HUES48 (cell line): ENCODE results near the gene ETV6.

Experiments used
- H3K27ac ChIP-seq: one replicate; pipeline ENCODE4 v1.7.0; 2013; ENCODE audit warnings: low read depth, low read length, inconsistent platforms
- H3K27me3 ChIP-seq: 2 replicates; pipeline ENCODE4 v1.6.1; 2013; ENCODE audit warnings: mild to moderate bottlenecking, low read length; ENCODE audit not compliant: control insufficient read depth, insufficient read depth
- H3K36me3 ChIP-seq: 2 replicates; pipeline ENCODE4 v1.6.1; 2013; ENCODE audit warnings: low read length; ENCODE audit not compliant: control insufficient read depth, insufficient read depth
- H3K4me1 ChIP-seq: 2 replicates; pipeline ENCODE4 v1.6.1; 2013; ENCODE audit warnings: mild to moderate bottlenecking, low read length; ENCODE audit not compliant: control insufficient read depth, insufficient read depth
- H3K4me3 ChIP-seq: 2 replicates; pipeline ENCODE4 v1.5.1; 2013; ENCODE audit warnings: mild to moderate bottlenecking, low read depth, low read length
- H3K9ac ChIP-seq: 2 replicates; pipeline ENCODE4 v1.6.1; 2013; ENCODE audit warnings: mild to moderate bottlenecking, low read depth, low read length, moderate library complexity
- H3K9me3 ChIP-seq: 2 replicates; pipeline ENCODE4 v1.6.1; 2013; ENCODE audit warnings: low read length; ENCODE audit not compliant: control insufficient read depth, insufficient read depth

ETV6 gene

DNA sequence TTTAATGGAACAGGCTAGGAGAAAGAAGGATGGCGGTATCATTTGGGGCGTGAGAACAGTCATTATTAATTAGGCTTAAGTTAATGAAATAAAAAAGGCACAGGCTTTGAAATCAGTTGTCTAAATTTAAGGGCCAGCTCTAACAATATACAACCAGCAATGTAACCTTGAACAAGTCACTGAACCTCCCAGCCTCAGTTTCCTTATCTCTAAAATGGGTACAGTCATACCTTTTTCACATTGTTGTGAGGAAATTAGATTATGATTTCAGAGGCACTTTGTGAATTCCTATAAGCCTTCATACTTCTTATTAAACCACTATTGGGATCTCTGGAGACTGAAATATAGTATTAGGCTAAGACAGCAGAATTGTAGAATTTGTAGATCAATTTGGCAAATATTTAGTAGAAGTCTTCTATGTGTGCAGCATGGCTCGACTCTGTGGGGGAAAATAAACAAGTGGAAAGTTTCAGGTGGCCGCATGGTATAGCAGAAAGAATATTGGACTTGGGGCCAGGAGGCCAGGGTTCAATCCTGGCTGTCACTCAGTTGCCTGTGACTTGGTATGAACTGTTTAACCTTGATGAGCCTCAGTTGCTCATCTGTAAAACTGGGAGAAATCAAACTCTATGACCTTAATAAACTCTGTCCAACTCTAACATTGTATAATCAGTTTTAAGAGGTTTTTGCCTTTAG, 117.7 kb downstream of the ETV6 start:
- Histone ChIP-seq H3K27me3 (no peaks in the 10 kb centered on the region), H3K9me3 (no peaks in the 10 kb centered on the region), H3K4me3 (no peak overlapping the region), H3K9ac (no peak overlapping the region), H3K4me1 (peaks cover 20% of the 10 kb centered on the region), H3K27ac (no peak overlapping the region), H3K36me3 (no peaks in the 10 kb centered on the region)

DNA sequence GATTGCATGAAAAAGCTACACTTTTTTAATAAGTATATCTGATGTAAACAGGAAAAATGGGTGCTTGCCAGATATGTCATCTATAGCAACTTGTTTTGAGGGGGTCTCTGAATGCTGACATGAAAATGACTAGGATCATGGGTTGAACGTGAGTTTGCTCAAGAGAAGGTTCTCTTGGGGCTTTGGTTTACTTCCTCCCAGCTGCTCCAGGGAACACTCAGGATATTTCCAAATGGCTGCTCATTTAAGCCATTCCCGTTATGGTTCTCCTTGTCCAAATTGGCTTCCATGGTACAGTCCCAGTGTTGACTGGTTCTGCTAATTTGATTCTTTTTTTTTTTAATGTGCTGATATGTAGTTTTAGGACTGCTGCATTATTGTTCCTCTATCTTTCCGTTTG, 118.3 kb downstream of the ETV6 start:
- no peak overlapping the region for H3K4me3 ChIP-seq
- H3K9ac ChIP-seq: no peak overlapping the region
- peaks cover 20% of the 10 kb centered on the region for H3K4me1 ChIP-seq
- no peaks in the 10 kb centered on the region for H3K36me3 ChIP-seq
- H3K27ac ChIP-seq: no peak overlapping the region
- H3K27me3 ChIP-seq: no peaks in the 10 kb centered on the region
- H3K9me3 ChIP-seq: no peaks in the 10 kb centered on the region

DNA sequence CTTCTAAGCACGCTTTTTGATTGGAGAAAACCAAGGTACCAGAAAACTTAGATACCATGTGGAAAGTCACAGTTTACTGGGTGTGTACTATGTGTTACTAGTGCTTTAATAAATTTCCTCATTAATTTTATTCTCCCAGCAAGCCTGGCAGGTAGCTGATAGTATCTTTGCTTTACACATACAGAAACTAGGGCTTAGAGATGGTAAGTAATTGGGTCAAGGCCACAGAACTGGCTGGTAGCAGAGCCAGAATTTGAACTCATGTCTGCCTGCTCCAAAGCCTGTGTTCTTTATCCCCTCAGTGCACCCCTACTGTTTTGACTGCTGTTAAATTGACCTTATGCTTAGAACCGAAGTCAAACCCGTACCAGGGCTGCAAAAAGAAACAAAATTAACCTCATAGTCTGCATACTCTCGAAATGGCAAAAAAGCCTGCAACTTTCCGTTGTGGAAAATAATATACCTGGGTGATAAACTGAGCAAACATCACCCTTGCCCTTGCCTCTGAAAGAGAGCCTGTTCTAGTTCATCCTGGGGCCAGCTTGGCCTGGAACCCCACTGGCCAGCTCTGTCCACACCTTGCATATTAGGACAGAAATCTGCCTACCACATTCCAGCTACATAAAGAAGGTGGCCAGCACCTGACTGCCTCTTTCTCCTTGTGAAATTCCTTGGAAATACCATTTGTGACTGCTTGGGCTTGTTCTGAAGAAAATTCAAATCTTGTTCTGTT, 118.9 kb downstream of the ETV6 start:
- Histone ChIP-seq H3K27me3 (no peaks in the 10 kb centered on the region), H3K4me1 (peaks cover 20% of the 10 kb centered on the region), H3K36me3 (no peaks in the 10 kb centered on the region), H3K4me3 (no peak overlapping the region), H3K9me3 (no peaks in the 10 kb centered on the region), H3K27ac (no peak overlapping the region), H3K9ac (no peak overlapping the region)

DNA sequence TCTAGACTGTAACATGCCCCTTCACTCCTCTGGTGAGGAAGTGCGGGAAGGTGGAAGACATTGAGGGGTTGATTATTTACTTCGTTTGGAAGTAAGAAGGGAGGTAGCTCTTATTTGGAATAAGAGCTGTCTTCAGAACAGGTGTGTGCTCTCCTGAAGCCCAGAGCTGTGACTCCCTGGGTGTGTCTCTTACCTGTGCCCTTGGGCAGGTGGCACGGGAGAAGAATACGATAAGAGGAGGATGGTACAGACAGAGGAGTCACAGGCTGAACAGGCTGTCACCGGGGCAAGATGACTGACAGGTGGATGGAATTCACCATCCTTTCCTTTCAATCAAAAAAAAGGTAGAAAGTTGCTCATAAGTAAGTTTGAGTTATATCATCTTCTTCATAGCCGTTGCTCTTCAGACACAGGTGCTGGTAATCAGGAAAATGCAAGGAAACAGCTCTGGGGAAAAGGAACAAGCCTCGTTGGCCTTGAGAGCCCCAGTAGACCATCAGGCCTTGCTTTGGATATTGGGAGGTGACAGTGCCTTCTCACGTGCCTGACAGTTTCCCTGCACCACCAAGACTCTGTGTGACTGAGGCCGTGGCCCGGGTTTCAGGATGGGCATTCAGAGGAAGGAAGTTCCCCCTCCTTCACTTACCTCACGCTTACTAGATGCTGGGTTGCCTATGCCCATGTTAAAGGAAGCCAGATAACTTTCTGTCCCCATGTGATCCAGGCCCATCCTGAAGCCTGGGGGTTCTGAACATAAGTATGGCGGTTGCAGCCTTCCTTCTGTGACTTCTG, 120.4 kb downstream of the ETV6 start:
- no peak overlapping the region for H3K9ac ChIP-seq
- peaks cover 17% of the 10 kb centered on the region for H3K4me1 ChIP-seq
- no peaks in the 10 kb centered on the region for H3K36me3 ChIP-seq
- H3K27ac ChIP-seq: no peak overlapping the region
- no peak overlapping the region for H3K4me3 ChIP-seq
- no peaks in the 10 kb centered on the region for H3K9me3 ChIP-seq
- no peaks in the 10 kb centered on the region for H3K27me3 ChIP-seq

DNA sequence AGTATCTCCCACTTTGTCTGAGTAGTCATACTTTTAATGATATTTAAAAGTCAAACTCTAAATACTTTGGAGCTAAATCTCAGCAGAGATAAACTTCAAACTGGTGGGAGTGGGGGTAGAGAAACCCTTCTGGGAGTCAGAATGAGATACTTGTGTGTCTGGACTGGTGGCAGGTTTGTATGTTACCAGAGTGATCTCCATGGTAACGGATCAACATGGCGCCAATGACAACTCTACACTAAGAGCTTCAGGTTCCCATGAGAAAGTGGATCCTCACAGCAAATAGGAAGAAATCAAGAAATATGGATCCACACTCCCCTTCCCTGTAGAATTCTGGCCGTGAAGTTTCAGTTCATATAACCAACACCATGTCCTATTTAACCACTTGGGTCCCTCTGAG, 121.9 kb downstream of the ETV6 start:
- no peak overlapping the region for H3K4me3 ChIP-seq
- H3K36me3 ChIP-seq: no peaks in the 10 kb centered on the region
- H3K27ac ChIP-seq: no peak overlapping the region
- H3K4me1 ChIP-seq: peaks cover 2% of the 10 kb centered on the region
- H3K9ac ChIP-seq: no peak overlapping the region
- no peaks in the 10 kb centered on the region for H3K9me3 ChIP-seq
- no peaks in the 10 kb centered on the region for H3K27me3 ChIP-seq

DNA sequence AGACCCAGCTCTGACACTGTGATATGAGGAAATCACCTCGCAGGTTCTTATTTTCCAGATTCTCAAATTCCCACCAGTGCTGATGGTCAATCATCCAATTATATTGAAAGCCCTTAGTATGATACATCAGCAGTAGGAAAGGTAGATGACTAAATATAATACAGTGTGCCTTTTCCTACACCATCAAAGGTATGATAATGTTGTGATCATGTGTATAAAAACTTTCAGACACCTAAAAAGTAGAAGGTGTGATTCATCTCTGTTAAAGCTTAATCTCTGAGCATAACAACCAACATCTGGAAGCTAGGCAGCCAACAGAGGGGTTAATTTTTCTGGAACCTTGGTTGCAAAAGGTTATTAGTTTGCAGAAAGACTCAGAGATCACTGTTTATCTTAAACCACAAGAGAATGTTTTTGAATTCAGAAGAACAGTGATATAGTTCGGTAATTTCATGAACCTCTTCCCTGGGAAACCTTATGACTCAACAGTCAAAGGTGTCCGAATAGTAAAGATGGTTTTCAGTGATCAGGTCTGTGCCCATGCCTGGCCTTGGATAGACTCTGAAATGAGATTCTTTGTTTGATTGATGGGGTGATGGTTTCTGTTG, 122.5 kb downstream of the ETV6 start:
- Histone ChIP-seq H3K4me1 (no peaks in the 10 kb centered on the region), H3K9ac (no peak overlapping the region), H3K27ac (no peak overlapping the region), H3K36me3 (no peaks in the 10 kb centered on the region), H3K27me3 (no peaks in the 10 kb centered on the region), H3K4me3 (no peak overlapping the region), H3K9me3 (no peaks in the 10 kb centered on the region)

DNA sequence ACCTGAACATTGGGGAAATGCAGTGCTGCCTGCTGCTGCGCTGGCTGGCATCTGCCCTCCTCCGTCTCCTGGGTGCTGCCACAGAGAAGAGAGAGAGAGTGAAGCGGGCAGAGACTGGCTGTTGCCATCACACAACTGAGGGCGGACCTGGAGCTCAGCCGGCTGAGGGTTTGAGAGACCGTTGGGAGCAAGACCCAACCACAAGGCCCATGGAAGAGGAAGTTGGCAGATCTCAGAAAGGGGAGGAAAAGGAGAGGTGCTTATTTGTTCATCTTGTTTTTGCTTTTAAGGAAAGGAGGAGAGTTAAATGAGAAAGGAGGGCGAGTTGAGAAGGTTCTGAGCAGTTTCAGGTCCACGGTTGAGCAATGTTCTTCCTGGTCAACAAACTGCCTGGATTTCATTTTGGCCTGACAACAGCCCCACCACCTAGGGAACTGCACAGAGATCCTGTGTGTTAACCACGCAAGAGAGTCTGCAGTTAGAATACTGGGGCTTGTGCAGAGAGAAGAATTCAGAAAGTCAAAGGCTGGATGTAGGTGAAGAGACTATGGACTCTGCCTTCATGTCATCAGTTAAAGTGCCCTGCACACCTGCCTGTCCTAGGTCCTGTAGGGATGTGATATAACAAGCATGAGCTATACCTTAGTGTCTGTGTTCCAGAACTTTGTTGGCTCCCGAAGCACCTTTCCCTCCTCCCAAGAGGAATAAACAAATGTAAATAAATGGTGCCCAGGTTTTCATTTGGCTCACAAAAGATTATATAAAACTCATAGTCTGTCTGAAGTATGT, 124.6 kb downstream of the ETV6 start:
- no peaks in the 10 kb centered on the region for H3K27me3 ChIP-seq
- H3K27ac ChIP-seq: no peak overlapping the region
- no peaks in the 10 kb centered on the region for H3K36me3 ChIP-seq
- H3K4me3 ChIP-seq: no peak overlapping the region
- no peaks in the 10 kb centered on the region for H3K9me3 ChIP-seq
- H3K4me1 ChIP-seq: no peaks in the 10 kb centered on the region
- no peak overlapping the region for H3K9ac ChIP-seq

DNA sequence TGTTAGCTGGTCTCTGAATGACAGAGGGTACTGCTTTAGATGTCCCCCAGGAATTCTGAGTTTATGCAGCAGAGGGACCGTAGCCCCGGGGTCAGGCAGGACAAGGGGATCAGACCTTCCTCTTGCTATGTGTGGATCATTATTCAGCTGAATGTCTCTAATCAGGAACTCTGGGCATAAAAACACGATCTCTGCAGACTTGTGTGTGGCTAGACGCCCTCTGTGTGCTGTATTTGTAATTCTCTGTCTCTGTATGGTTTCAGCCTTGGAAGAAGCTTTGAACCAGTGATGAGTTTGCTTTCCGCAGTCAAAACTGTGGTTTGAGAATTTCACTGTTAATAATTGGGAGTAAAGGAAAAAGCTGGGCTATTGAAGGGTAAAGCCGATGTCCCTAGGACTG, 125.3 kb downstream of the ETV6 start:
- H3K4me3 ChIP-seq: no peak overlapping the region
- no peak overlapping the region for H3K27ac ChIP-seq
- no peaks in the 10 kb centered on the region for H3K36me3 ChIP-seq
- H3K9ac ChIP-seq: no peak overlapping the region
- H3K9me3 ChIP-seq: no peaks in the 10 kb centered on the region
- H3K4me1 ChIP-seq: no peaks in the 10 kb centered on the region
- H3K27me3 ChIP-seq: no peaks in the 10 kb centered on the region

DNA sequence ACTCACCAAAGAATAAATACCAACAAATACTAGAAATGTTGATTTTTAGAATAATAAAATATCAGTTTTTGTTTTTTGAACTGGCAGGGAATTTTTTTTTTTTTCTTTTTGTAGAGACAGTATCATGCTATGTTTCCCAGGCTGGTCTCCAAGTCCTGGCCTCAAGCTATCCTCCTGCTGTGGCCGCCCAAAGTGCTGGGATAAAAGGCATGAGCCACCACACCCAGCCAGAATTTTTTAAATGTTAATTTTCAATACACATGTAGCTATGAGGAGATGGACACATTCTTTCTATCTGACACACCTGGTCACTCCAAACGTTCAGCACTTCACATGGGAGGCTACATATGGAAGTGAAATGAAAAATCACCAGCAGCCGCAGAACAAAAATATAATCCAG, 126.8 kb downstream of the ETV6 start:
- no peak overlapping the region for H3K9ac ChIP-seq
- H3K4me3 ChIP-seq: no peak overlapping the region
- no peaks in the 10 kb centered on the region for H3K36me3 ChIP-seq
- H3K27me3 ChIP-seq: no peaks in the 10 kb centered on the region
- H3K9me3 ChIP-seq: no peaks in the 10 kb centered on the region
- no peak overlapping the region for H3K27ac ChIP-seq
- H3K4me1 ChIP-seq: 0 out of 2 replicates have a peak, but pooled peaks cover 4% of the 10 kb centered on the region

DNA sequence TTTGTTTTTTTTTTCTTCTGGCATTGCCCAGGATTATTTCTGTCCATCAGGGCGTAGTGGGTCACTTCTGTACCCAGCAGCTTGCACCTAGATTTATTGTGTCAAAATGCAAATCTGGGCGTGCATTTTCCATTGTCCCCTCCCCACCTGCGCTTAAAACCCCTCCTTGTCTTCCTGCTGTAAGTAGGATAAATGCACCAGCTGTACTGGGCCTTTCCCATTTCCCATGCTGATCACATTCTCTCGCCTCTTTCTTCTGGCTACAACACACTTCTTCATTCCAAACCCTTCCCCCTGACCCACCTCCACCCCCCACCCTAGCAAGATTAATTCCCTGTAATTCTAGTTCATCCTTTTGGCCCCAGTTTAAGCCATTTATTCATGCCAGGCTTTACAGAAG, 128.0 kb downstream of the ETV6 start:
- Histone ChIP-seq H3K36me3 (no peaks in the 10 kb centered on the region), H3K9me3 (no peaks in the 10 kb centered on the region), H3K4me3 (no peak overlapping the region), H3K27me3 (no peaks in the 10 kb centered on the region), H3K9ac (no peak overlapping the region), H3K4me1 (0 out of 2 replicates have a peak, but pooled peaks cover 4% of the 10 kb centered on the region), H3K27ac (no peak overlapping the region)
